Esophagus squamous epithelium (tissue), 4 donors: Measurements from ENCODE around the gene DHCR24.

Experiments used
- CTCF ChIP-seq, 6 experiments: fragments of 450-650 bp in 4 of 6; fragments of 200-600 bp in 2 of 6; sonication (generic) in 2 of 6; IDR thresholded peaks; one replicate each; pipeline ENCODE4 v1.5.1; 2016 to 2019; ENCODE audit warnings: antibody characterized with exemption in 6 of 6, mild to moderate bottlenecking in 4 of 6, moderate library complexity in 4 of 6
- POLR2A ChIP-seq, 4 donors: fragments of 450-650 bp; IDR thresholded peaks; one replicate each; pipeline ENCODE4 v1.6.1; 2017; ENCODE audit warnings: antibody characterized with exemption in 4 of 4, mild to moderate bottlenecking in 4 of 4, moderate library complexity in 3 of 4

- TF ChIP-seq CTCF (IDR thresholded peaks at IDR 0.05) (no peak), POLR2A (IDR thresholded peaks at IDR 0.05) (no peak)
Measured at GRCh38 chr1:54803761-54804470, 83.1 kb downstream of the DHCR24 start.
